ENCODE data around the gene ARG2. TPM values are rescaled to one million over a fixed set of nuclear protein-coding genes. Genes with fewer than 3 reads are reported as not detected.

The ARG2 gene
- total and polyA plus RNA-seq, 9 of the 15 experiments (the other 6 are each of a cell fraction or from before 2014, with no cell fraction given), result 6.2 to 75.0 (median 17.8) TPM

- TF ChIP-seq BRD9 (IDR thresholded peaks at IDR 0.05; ENCODE audit: low read depth, partially characterized antibody), result no peak
- no peak for TF ChIP-seq ZNF511 (CRISPR knock-in tag; IDR thresholded peaks at IDR 0.05)
- no peak for TF ChIP-seq ZHX1 (conservative IDR thresholded peaks at IDR 0.05; ENCODE audit: low read length)
- TF ChIP-seq FOXA1 (IDR thresholded peaks at IDR 0.05; ENCODE audit: borderline replicate concordance), result no peak
- no peak for TF ChIP-seq CTBP1 (IDR thresholded peaks at IDR 0.05; ENCODE audit: borderline replicate concordance)
- TF ChIP-seq E2F8 (IDR thresholded peaks at IDR 0.05; ENCODE audit: low read depth, partially characterized antibody), result no peak
- 0 out of 2 replicates have a peak, but pooled peaks have one; percentile 25 for TF ChIP-seq ZNF592 (IDR thresholded peaks at IDR 0.05)
- TF ChIP-seq ZNF165 (CRISPR knock-in tag; IDR thresholded peaks at IDR 0.05; ENCODE audit: borderline replicate concordance), result no peak
- TF ChIP-seq CGGBP1 (CRISPR knock-in tag; IDR thresholded peaks at IDR 0.05), result no peak
- no peak for TF ChIP-seq XRCC3 (IDR thresholded peaks at IDR 0.05)
Observed at GRCh38 chr14:67675219-67675582, 55.5 kb downstream of the ARG2 start (continued).
